ENCODE data around the gene TCHP.

GRCh38 chr12:109927622-109928021 is 27.5 kb downstream of the TCHP start:
- TF ChIP-seq POLR2A (IDR thresholded peaks at IDR 0.05; ENCODE audit: low read depth, low read length): no peak
- TF ChIP-seq POLR2AphosphoS5 (IDR thresholded peaks at IDR 0.05; ENCODE audit: low read depth, low read length): no peak

Measured in GM12892 (cell line).